ENCODE measurements around the gene CHN1.

Gene CHN1

DNA sequence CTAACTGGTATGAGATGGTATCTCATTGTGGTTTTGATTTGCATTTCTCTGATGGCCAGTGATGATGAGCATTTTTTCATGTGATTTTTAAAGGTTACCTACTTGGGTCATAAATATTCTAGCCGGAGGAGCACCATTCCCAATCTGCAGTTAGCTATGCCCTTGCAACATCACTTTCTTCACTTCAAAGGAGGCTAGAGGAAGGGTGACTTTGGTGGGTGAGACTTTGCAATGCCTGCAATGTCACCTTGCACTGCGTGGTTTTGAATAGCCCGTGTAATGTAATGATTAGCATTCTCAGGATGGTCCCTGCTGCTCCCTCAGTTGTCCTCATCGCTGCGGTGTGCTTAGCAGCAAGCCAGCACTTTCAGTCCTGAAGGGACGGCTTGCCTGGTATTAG lies 184.8 kb downstream of the CHN1 start:
- no peak for DNase-seq

DNA sequence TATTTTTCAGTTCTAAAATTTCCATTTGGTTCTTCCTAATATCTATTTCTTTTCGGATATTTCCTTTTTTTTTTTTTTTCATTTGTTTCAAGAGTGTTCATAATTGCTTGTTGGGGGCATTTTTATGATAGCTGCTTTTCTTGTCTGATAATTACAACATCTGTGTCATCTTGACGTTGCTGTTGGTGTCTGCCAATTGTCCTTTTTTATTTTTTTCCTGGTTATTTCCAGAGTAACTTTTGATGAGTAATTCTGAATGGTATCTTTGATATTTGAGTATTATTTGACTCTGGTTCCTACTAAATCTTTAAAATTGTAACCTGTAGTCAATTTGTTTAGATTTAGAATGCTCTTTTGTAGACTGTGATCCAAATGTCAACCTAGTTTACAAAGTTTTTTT lies 189.7 kb downstream of the CHN1 start:
- no peak for DNase-seq

DNA sequence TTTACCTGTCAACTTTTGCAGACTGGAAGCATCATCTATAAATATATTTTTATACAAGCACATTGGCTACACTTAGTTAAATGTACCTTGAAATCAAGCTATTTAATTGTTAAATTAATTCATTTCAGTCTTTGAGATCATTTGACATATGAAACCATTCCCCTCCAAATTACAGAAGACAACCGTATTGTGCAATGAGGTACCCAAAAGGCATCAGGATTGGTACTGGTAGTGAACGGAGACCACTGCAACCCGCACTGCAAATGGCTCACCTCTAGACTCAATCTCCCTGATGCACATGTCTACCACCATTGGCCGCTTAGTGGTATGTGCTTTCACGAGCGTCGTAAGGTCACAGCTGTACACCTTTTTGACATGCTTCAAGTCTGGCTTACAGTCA lies 193.1 kb downstream of the CHN1 start:
- no peak for DNase-seq

DNA sequence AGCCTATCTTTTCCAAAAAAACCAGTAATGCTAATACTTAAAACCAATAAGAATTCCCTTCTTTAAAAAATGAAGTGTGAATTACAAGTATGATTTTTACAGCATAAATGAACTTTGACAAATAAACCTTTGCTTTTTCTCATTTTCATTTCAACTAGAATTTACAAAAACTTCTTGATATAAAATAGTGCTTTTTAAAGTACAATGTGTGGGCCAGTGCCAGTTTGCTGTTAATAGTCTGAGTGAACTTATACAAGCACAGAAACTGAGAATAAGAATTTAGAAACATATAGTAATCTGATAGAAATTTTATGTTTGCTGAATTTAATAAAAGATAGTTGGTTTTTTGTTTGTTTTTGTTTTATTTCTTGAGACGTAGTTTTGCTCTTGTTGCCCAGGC lies 197.2 kb downstream of the CHN1 start:
- no peak for DNase-seq

DNA sequence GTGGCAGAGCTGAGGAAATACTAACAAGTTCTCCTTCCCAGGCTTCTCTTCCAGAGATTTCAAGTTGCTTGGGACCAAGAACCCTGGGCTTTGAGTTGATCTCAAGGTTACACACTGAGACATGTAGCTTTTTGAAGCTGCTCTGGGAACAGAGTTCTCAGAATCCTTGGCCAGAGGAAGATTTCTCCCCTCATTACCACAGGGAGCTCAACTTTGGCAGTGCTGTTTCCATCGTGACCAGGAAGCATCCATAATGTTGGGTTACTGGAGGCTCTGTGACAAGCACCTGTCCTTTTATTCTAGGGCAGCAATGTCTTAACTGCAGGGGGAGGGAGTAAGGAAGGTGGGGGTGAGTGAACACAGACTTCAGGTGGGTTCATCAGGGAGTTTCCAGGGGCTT lies 199.4 kb downstream of the CHN1 start:
- DNase-seq, result no peak

DNA sequence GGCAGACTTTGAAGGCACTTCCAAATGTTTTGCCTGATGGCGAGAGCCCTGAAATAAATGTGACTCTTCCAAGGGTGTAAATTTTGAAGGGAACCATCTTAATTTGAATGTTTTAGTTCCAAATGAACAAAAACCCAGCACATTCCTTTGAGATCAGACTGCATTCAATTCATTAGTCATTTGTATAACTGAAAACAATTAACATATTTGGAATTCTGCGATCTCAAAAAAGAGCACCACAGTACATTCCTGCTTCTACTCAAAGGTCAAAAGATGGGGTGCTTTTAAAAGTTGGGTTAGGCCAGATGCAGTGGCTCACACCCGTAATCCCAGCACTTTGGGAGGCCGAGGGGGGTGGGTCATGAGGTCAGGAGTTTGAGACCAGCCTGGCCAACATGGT lies 202.7 kb downstream of the CHN1 start:
- no peak for DNase-seq

DNA sequence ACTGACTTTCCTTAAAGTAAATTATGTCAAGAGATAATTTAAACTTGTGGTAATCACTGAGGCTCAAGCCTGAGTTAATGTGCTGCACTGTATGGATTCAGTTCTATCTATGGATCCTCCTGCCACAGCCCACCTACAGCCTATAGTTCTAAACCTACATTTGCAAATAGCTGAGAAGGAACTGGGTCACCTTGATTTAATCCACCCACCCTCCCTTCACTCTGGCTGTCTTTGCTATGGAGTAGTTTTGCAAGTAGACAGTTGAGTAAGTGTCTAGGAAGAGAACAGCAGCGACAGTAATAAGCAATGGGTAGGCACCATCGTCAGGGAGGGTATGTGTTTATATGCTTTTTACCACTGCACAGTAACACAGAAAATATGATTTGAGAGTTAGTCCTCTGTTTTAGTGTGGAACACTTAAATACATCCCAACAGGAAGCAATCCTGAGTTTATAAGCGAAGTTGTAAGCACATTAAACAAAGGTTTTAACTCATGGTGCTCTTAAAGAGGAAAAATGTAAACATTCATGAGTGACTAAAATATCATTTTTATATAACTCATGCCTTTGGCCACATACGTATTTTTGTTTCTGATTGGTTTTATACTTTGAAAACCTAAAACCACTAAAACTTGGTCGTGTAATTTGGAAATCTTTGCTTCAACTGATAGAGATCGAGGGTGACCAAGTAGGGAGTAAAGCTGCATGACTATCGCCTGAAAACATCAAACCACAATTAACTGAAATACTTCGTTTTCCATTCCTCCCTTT lies 204.6 kb downstream of the CHN1 start:
- DNase-seq, result no peak

DNA sequence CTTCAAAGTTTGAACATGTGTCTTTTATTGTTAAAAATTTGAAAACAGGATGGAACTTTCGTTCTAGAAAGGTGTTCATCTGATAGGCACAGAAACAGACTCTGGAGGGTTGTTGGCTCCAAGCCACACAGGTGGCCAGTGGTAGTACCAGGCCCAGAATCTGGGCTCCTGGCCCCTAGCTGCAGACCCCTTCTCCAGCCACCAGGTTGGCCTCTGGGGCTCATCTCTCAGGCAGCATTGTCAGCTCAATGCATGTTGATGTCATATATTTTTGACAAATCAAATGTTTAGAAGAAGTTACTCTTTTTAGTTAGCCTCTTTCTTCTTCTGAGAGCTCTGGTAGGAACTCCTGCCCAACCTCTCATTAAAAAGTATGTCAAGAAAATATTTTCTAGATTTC lies 206.4 kb downstream of the CHN1 start:
- no peak for DNase-seq

DNA sequence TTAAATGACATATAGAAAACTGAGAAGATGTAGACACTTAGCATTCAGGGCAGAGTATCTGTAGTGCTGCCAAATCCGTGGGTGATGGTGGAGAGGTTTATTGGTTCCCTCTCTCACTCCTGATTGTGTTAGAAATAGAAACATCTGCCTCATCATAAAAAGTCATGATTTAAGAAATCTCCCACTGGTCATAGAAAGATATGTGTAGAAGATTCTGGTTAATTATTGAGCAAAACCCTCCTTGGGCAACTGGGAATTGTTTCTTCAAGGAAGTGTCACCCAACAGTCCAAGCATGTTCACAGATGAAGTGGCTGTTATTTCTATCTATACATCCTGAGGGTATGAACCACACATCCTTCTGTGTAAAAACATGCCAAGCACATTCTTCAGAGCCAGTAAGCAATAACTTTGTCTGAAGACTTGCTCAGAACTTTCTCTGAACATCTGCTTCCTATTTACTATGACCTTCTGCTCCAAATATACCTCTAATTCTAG lies 207.4 kb downstream of the CHN1 start:
- no peak for DNase-seq

DNA sequence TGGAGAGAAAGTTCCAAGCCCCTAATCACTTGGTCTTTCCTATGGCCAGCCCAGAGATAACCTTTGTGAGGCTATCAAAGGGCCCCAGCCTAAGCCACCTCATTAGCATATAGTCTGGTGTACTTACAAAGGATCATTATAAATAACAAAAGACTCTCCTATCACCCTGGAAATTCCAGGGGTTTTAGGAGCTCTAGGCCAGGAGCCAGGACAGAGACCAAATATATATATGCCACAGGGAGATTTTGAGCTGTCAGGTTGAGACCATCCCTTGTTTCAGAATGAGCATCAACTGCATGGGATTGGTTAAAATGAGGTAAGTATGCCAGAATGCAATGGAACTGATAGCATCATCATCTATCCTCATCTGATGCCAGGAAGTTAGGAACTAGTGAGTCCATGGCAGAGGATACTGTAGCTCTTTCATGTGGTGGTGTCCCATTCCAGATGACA lies 208.8 kb downstream of the CHN1 start:
- no peak for DNase-seq

DNA sequence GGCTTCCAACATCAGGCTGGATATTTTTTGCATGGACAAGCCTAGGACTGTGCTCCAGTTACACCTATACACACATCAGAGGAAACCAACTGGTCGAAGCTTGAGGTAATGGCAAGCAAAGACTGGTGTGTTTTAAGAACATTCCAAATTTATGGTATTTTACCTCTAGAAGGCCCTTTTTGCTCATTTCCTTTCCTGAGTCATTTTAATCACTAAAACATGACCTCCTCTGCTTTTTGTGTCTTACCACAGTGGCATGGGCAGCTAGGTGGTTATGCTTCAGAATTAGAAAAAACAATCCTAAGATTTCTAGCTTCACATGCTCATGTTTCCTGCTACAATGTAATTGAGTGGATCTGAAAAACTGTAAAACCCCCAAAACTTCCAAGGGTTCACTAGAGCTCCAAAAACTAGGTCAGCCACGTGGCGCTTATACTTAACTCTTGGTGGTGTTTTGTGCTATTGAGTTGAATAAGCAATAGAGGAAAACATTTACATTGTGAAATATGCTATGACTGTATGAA lies 210.3 kb downstream of the CHN1 start:
- DNase-seq, result no peak

DNA sequence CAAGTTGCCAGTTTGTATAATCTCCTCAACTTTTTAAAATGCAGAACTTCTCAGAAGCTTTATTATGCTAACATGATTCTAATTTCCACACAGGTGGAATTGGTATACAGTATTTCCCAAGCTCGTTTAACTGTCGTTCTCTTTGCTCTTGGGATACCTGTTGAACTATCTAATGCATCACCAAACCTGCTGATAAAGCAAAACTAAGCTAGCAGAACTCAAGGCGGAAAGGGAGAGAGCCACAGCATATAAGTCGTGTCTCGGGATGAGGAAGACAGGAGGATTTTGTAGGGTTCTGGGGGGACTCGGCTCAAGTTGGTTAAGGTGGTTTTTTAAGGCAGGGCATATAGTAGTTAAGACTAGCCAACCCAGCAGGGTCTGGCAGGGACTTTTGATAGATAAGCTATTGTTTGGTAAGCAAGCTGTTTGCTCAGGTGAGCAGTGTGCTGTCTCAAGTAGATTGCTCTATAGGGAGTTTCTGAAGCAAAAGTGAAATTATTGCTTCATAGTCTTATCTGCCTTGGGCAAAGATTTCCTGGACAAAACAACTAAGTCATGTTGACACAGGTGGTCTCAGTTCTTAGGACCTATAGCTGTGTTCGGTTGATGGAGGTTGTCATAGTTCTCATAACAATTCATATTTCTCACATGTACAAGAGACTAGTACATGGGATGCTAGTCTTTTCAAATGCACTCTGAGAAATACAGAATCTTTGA lies 212.7 kb downstream of the CHN1 start:
- no peak for DNase-seq

DNA sequence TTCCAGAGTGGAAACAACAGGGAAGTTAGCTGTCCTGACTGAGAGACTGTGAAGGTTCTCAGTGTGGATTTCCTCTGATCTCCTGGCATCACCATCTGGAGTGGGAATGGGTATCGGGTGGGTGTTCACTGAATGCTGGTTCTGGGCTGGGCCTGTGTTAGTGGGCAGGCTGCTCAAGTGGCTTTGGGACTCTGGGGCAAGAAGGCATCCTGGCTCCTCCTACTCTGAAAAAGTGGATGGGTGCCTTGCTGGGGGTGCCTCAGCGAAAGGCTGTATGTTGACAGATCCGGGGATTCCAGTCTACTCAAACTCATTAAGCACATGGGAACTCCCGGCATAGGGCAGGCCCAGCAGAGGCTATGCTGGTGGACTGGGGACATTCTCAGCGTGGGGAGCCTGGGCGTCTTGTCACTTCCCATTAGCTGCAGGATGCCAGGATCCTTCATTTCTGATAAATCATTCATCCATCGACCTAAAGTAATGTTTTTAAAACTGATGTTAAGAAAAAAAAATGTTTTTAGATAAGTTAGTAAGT lies 213.4 kb downstream of the CHN1 start:
- no peak for DNase-seq

DNA sequence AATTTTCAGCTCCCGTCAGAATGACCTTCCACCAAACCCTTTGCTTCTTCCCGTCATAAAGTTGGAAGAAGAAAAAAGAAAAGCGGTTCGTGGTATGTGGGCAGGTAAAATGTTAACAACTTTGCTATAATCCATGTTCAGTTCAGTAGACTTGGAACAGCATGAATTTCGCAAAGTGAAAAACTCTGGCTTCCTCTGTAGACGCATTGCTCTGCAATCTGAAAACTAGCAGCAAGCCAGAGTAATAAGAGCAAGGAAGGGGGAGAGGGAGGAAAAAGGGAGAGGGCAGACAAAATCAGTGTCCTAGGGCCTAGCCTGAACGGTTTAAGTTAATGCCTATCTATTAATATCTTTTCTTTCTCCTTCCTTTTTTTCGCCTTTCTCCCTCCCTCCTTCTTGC lies 214.2 kb downstream of the CHN1 start:
- DNase-seq, result no peak

DNA sequence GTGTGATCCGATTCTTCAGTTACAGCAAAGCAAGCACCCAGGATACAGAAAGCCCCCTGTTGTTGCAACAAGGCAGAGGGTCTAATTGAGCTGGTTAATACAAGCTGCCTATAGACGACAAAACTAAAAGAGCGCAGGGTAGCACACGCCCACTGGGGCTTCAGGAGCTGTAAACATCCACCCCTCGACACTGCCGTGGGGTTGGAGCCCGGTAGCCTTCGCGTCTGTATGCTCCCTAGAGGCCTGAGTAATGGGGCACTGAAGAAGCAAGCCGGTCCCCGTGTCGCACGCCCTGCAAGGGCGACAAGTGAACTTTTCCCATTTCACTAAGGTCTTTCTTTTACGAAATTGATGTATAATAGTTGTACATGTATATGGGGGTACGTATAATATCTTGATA lies 216.2 kb downstream of the CHN1 start:
- DNase-seq, result no peak

DNA sequence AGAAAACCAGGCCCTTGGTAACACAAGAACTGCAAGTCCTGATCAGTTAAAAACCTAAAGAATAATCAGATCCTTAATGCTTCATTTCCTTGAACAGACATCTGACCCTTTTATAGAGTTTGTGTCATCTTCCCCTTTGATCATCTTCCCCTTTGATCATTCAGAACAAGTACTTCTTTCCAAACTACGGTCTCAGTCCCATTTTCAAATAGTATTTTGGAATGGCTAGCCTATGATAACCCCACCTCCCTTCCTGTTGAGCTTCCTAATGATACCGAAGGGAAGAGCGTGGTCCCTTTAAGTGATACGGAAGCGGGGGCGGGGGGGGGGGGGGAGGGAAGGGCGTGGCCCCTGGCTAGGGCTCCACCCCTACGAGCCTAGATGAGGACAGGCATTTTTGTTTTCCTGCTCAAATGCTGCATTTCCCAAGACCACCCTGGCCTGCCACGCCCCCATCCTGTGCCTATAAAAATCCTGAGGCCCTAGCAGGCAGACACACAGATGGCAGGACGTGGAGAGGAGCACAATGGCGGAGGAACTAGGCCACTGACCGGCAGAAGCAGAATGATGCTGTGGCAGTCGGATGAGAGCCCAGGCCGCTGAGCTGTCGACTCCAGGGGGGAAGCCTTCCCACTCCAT lies 216.8 kb downstream of the CHN1 start:
- no peak for DNase-seq

DNA sequence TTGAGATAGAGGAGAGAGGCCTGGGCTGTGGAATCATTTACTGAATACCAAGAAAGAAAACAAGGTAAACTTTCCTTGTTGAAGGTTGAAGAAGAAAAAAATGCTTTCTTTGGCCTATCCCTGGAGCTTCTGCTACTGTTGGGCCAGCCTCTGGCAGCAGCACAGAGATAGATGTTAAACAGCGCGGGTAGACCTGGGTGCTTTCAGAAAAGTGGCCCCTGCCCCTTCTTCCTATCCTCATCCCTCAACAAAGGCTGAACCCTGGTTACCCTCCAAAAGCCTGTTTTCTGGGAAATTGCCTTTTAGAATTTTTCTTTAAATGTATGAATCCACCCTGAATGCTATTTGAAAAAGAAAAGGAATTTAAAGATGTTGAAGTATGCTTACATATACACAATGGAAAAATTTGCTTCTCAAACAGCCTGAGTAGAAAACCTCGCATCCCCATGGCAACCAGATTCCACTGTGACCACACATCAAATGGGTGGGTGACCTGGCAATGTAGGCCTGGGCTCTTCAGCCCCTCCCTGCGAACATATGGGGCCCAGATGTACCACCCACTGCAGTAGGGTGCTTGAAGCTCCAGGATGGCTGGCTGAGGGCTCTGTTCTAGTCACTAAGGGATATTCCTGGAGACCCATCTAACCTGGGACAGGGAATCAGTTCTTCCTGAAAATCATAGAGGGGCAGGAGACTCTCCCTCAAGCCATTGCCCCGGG lies 217.5 kb downstream of the CHN1 start:
- DNase-seq, result no peak

DNA sequence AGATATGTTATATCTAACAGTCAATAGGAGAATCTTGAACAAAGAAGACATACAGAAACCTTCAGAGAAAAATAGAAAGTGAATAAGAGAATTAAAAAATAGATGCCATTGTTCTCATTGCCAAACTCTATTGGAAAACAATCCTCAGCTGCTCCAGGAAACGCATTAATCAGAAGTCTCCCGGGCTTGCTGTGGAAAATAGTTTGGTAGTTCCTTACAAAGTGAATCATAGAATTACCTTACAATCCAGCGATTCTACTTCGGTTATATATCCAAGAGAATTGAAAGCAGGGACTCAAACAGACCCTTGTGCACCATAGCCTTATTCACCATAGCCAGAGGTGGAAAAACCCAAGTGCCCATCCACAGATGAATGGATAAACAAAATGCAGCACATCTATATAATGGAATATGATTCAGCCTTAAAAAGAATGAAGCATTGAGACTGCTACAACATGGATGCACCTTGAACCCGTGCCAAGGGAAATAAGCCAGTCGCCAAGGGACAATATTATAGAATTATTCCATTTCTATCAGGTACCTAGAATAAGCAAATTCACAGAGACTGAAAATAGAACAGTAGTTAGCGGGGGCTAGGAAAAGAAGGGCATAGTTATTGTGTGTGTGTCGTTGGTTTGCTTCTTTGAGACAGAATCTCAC lies 219.0 kb downstream of the CHN1 start:
- DNase-seq, result no peak

DNA sequence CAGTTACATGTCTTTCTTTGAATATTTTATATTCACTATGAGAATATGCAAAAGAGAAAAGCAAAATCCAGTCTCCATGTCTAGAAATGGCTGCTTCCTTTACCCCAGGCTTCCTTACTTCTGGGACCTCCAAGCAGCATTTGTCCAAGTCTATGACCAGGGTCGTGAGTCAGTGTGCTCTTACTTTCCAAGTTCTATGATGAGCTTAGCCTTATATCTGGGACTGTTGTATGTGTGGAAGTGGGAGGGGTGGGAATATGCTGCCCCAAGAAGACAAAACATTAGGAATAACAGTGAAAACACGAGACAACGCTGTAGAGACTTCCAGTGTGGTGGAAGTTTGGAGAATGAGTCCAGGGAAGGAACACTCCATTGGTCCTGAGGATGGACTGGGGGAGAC lies 219.7 kb downstream of the CHN1 start:
- DNase-seq, result no peak

DNA sequence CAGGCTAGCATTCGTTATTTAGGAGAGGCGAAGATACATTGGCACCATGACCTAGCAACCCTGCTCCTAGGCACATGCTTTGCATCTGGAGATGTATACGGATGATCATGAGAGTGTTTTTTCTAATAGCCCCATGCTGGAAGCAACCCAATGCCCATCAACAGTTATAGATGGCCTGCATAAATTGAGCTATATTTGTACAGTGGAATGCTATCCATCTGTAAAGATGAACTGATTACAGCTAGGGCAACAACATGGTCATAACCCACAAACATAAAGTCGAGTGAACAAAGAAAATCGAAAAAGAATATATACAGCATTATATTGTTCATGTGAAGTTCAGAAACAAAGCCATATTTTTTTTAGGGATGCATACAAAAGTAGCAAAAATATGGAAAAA lies 220.3 kb downstream of the CHN1 start:
- no peak for DNase-seq

DNA sequence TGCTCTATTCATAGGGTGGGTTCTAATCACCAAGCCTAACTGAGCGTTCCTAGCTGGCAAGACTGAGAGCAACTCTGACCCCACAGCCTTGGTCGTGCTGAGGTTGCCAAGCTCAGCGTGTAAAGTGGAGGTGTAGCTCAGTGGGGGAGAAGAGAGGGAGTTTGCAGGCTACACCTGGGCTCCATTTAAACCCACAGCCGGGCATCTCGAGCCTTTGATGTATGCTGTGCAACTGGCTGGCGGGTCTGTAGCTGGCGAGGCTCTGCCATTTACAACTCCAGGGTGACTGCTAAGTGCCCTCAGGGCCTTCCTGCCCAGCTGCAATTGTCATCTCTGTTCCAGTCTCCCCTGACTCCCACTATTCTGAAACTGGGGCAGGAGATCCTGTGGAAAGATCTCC lies 220.9 kb downstream of the CHN1 start:
- no peak for DNase-seq

DNA sequence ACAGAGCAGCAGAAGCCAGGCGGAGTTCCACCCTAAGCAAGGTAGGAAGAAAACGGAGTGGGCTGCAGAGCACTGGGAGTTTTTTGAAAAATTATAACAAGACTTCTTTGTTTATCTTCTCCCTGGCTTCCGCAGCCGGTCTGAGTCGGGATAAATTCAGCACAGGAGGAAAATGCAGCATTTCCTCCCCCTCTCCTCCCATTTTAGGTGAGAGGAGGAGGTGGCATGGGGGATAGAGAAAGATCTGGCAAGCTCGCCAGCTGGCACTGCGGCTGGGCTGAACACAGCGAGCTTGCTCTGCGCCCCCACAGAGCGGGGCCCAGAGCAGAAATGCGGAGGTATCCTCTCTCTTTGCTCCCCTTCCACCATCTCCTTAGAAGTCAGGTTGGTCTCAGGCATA lies 223.2 kb downstream of the CHN1 start:
- no peak for DNase-seq

All from NCI-H1417 treated with DMSO at 0.1 percent for 48 hours (cell line).